Right hindlimb (tissue), 1 donor: ENCODE data around the gene KISS1.

Source experiments
- DNase-seq: peaks from one replicate; pipeline ENCODE4 v3.0.0-alpha.2; 2018

KISS1 gene

DNA sequence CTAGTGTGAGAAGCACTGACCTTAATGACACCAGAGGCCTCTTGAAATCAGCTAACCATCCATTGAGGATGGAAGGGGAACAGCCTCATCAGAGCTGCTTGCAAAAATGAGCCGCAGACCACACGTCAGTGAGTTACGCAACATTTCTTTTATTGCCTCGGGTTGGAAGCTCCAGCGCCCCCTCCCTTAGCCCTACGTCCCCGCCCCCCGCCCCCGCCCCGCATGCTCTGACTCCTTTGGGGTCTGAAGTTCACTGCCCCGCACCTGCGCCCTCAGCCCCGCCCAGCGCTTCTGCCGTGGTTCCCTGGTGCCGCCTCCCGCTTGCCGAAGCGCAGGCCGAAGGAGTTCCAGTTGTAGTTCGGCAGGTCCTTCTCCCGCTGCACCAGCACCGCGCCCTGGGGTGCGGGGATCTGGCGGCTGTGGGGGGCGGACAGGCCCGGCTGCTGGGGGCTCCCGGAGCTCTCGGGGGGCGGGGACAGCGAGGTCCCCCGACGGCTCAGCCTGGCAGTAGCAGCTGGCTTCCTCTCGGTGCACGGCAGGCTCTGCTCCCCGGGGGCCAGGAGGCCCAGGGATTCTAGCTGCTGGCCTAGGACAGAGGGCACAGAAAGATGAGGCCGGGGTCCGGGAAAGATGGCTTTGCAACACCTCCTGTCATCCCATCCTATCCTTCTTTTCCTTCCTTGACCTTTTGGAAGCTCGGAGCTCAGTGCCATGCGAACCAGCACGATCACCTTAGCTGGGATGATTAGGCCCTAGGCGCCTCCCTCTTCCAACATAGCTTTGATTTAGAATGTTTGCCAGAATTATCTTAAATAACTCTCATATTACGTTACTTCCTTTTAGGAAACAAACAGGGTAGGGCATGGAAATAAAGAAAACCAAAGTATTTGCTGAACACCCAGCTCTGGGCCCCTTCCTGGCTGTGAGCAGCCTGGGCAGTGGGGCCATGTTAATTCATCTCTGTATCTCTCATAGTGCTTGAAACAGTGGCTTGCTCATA lies 5.8 kb downstream of the KISS1 start:
- no peak for DNase-seq

DNA sequence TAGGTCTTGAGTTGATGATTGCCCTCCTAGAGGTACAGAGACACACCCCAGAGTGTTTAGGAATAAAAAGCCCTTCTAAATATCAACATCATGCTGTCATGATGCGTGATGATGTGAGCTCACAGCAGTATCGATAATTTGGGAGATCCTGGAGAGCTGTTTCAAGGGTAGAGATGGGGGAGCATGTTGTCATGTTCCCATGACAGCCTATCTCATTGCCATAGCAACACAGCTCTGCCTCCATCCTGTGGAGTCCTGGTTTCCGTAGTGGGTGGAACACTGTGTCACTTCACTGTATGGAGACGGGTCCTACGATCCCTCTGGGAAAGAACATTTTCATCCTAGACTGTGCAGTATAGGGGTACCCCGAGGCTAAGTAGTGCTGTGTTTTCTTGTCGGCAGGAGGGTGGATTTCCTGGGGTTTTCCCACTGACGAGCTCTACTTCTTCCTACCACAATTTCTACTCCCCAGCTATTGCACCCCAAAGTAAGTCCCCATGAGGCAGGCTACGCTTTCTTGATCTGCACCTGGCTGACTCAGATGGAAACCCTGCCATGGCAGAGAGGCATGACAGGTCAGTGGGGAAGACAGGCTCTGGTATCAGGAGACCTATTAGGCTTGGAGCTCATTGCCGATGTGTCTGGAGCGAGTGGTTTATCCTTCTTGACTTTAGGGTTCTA lies 7.2 kb downstream of the KISS1 start:
- no peak for DNase-seq

DNA sequence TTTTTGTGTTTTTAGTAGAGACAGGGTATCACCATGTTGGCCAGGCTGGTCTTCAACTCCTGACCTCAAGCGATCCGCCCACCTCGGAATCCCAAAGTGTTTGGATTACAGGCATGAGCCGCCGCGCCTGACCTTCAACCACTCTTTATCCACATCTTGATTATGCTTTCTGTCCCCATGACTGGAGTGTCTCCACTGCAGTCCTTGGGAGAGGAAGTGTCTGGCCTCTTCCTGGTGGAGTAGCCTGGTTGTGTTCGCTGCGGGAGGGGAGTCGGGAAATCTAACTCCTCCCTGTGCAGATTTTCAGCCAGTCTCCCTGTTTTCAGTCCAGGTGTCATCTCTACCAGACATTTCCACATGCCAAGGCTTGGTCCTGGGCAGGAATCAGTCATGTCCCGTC lies 9.7 kb downstream of the KISS1 start:
- DNase-seq = no peak

DNA sequence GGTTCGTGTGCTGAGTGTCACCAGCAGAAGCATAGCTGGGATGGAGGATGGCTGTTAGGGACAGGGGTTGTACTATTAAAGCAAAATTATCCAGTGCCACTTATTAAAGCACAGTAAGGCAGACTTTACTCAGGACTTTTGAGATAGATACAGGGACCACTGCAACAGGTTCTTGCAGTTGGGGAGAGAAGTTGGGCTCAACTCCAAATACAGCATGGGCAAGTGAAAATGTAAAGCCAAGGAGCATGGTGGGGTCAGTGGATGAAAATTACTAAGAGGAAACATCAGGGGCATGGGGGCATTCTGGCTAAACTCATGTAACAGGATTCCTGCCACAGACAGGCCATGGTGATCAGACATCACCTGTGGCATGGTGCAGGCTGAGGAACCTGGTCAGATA lies 15.2 kb downstream of the KISS1 start:
- DNase-seq = no peak

DNA sequence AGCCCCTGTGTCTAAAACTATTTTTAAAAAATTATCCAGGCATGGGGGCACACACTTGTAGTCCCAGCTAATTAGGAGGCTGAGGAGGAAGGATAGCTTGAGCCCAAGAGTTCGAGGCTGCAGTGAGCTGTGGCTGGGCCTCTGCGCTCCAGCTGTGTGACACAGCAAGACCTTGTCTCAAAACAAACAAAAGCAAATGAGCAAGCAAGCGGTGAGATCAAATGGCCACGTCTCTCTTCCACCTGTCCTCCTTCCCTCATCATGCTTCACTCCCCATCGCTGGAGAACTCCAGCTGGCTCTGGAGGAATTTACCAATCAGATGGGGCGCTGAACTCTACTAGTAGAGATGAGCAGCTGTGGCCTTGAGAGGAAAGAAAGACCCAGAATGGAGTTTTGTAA lies 16.2 kb downstream of the KISS1 start:
- no peak for DNase-seq

DNA sequence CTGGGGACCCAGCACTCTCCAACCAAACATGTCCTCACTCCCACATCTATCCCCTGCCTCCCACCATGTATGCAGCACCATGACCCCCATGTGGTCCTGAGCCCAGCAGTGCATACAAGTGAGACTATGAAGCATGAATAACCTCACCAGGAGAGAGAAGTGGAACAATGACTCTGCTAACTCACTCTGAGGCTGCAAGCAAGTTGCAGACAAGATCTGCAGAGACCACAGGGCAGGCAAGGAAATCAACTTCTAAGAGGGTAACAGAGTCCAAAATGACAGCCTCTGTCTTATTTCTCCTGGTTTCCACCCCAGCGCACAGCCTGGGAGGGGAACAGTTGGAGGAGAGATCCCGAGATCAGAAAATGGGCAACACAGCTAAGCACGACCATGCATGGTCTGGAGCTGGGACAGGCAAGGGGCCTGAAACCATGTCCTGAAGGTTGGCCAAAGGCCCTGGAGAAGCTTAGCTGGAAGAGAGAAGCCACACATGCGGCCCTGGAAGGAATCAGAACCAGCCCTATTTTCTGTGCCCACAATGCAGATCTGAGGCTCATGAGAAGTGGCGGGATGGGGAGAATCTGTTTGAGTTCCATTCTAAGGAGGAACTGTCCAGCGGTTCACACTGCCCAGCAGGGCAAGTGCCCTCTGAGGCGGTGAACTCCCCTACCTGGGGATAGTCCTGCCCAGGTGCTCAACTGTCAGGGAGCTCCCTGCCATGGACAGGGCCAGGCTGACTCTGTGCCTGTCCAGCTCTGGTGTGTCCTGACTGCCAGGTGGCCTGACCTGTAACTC lies 17.6 kb downstream of the KISS1 start:
- DNase-seq = no peak

DNA sequence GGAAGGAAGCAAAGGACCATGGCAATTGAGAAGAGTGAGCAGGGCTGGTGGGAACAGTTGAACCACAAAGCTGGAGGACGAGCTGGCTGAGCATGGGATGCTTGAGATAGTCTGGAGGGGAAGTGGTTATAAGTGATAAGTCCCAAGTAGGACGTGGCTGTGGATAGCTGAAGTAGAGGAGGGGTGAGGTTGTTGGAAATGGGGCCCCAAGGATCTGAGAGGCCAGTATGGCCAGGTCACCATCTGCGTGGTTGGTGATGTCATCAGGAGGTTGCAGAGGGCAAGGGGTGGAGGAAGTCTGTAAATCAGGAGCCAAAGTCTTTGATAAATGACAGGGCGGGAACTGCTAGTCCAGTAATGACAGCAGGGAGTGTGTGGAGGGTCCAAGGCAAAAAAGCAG lies 19.2 kb downstream of the KISS1 start:
- no peak for DNase-seq

DNA sequence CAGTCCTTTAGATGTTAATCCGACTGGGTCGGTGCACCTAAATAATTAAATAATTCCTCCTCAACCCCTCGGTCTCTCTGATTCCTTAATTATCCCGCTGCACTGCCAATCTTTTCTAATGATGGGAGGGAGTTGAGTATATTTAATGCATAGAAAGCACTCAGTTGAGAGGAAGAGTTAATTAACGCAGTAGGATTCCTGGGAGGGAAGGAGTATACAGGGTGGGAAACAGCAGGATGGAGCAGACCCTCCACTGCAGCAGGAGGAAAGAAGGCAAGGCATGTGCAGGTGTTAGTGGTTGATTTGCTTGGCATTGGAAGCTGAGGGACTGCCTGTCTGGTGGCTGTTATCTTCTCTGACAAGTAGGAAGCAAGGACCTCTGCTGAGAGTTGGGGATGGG lies 20.2 kb downstream of the KISS1 start:
- no peak for DNase-seq

DNA sequence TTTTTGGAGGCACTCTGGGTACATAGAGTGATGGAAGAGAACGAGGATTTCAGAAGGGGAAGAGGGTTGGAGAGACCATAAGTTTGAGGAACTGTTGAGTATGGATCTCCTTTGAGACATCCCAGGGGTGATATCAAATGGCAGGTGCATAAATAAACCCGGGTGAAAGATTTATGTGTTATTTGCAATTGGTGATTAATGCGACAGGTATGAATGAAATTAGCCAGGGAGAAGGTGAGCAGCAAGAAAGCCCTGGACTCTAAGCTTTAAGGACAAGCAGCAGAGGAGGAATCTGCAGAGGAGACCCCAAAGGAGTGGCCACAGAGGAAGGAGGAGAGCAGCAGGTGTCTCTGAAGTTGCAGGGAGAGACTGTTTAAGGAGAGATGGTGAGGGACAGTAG lies 21.3 kb downstream of the KISS1 start:
- DNase-seq = no peak

DNA sequence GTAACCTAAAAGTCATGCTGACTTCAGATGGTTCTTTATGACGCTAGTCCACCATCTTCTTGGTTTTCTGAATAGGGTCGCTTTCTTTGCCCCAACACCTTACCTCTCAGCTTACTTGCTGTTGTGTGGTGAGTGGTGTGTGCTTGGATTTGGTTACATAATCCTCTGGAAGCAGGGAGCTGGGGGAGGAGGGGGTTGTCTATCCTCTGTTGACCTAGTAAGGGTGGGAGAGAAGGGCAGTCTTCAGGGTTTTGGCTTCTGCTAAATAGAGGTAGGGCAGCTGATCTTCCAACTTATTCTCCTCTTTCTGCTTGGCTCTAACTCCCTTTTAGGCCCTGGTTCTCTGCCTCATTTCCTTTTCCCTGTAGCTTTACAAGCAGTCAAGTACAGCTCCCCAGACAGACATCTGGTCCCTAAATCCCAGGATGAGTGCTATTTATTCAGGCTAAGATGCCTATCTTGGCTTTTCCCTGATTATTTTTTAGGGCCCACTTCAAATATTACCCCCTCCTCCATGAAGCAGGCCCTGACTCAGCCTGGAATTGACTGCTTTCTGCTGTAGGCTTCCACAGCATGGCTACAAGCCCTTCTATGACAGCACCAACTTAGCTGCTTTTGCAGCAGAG lies 23.8 kb downstream of the KISS1 start:
- no peak for DNase-seq

DNA sequence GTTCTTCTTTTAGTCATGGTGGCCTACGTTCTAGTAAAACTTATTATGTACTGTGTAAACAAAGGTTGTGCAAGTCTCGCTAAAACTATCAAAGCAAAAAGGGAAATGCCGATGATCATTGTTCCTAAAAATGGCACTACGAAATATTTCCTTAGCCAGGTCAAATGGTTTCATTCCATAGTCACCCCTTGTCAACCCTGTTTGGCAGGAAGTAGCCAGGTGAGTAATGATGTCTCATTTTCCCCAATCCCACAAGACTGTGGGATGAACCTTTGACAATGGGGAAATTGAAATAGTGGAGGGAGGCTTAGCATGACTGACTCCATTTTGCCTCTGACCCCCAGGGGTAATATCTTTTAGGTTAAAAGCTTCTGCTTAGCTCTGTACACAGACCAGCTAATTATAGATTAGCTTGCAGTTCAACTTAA lies 24.5 kb downstream of the KISS1 start:
- DNase-seq = no peak

DNA sequence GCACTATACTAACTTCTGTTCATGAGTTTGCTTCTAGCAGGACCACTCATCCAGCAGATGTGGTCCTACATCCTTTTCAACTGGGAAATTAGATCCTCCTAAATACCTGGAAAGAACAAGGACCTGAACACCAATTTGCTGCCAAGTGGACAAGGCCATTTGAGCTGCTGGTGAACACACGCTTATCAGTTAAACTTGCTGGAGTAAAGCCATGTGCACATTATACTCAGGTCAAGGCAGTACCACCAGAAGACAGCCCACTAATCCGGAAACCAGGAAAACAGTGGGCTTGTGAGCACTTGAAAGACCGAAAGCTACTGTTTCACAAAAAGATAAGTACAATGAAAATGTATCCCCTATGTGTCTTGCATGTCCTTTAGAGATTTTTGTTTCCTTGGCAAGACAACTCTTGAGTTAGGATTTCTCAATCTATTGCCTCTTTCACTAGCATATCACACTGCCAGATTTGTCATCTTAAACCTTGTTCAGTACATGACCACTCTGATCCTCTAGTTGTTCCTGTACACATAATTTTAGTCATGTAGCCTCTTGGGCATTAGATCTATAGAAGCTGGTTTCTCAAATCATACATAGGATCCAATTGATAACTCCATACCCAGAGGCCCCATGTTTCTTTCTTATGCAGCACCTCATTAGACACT lies 25.7 kb downstream of the KISS1 start:
- DNase-seq = no peak

DNA sequence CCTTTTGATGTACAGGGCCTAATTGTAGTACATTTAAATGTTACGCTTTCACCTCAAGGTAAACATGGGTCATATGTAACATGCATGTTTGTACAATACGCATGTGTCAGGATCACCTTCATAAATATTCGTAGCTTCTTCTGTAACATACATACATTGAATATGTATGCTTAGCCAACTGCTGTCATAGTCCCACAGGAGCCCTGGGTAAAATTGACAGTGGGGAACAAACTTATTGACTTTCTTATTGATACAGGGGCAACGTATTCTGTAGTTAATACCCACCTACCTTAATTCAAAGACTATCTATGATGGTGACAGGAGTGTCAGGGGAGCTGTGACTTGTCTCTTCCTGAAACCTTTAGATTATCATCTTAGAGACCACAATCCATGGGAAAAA lies 26.4 kb downstream of the KISS1 start:
- DNase-seq = no peak

DNA sequence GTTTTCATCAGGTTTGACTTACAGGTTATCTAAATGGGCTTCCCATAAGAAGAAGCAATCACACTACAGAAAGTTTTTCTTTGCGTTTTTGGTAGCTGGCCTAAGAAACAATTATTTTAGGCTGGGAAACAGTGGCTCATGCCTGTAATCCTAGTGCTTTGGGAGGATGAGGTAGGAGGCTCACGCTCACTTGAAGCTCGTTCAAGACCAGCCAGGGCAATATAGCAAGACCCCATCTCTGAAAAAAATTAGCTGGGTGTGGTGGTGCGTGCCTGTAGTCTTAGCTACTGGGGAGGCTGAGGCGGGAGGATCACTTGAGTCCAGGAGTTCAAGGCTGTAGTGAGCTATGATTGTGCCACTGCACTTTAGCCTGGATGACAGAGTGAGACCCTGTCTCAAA lies 28.6 kb downstream of the KISS1 start:
- no peak for DNase-seq

DNA sequence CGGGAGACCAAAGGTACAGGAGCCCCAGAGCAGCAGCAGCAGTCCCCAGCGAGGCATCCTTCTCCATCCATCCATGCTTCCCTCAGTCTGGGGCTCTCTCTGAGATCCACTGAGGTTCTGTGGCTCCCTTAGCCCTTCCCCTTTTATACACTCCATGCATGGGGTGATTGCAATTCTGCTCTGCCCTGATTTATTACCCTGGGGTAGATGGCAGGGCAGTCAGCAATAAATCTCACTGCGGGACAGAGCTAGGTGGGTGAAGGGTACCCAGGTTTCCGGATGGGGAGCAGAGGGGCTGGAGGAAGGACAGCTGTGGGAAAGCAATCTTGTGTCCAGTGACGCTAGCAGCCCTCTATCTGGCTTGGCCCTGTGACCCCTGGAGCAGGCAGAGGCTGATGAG lies 30.1 kb downstream of the KISS1 start, which contains the start of gene REN:
REN (minus strand) TSS at position 119 of the 400 bp plus-strand sequence; CDS start at position 75, 44 bp downstream.
- no peak for DNase-seq

DNA sequence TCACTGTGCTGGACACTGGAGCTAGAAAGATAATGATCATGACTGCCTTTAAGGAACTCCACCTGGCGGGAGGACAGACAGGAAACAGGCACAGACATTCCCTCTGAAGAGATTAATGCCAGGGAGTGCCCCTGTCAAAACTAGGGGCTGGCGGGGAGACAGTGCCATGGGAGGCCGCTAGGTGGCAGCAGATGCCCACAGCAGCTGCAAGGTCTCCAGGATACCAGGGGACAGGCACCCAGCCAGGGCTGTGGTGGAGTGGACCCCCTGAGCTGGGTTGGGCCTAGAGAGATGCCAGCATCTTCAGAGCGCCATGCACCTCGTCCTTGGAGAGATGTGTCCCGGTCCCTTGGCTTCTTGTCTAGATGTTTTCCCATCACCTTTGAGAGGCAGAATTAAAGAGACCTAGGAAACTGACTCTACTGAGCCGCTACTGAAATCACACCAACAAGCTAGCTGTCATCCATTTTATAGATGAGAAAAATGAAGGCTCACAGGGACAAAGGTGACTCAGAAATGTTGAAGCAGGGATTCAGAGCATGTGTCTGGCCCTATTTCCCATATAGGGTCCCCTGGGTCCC lies 33.7 kb downstream of the KISS1 start:
- DNase-seq = peak; percentile 83

DNA sequence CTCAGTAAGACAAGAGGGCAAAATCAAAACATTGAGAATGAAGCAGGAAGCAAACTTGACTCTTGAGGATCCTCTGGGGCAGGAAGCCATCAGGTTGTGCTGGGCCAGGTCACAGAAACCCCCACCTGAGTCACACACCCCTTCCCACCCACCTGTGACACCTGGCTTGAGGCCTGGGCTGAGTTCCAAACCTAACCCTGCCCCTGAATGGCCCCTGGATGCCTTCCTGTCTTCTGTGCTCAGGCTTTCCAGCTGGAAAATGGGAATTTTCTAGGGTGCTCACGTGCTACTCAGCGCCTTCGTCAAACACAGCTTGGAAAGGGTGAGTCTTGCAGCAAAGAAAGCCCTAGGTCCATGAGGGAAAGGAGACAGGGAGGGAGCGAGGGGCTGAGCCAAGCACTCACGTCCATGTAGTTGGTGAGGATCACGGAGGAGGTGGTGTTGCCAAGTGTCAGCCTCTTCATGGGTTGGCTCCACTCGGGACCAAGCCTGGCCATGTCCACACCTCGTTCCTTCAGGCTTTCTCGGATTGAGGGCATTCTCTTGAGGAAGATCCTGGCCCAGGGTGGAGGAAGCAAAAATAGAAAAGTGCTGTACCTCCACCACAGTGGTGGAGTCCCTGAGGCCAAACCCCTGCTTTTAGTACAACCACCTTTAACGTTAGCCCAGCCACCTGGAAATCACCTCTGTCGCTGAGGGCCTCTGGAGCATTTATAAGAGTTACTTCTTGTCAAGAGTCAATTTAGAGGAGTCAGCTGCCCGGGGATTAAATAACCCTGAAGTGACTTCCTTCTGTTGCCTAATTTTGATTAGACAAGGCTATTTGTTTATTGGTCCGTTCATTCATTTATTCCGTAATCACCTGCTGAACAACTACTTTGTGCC lies 34.4 kb downstream of the KISS1 start:
- no peak for DNase-seq

DNA sequence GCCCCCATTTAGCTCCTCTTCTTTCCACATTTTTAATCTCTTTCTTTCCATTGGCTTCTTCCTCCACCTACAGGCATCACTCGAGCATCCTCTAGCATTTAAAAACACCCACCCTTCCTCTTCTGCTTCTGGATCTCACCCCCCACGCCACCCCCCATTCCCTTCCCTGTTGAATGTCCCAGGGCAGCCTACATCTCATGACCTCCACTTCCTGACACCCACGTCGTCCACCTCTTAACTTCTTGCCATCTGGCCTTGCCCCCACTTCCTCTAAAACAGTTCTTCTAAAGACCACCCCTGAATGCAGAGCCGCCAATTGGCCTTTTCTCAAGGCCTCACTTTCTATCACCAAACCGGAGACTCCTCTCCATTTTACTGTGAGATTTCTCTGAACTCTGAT lies 38.3 kb downstream of the KISS1 start:
- no peak for DNase-seq

DNA sequence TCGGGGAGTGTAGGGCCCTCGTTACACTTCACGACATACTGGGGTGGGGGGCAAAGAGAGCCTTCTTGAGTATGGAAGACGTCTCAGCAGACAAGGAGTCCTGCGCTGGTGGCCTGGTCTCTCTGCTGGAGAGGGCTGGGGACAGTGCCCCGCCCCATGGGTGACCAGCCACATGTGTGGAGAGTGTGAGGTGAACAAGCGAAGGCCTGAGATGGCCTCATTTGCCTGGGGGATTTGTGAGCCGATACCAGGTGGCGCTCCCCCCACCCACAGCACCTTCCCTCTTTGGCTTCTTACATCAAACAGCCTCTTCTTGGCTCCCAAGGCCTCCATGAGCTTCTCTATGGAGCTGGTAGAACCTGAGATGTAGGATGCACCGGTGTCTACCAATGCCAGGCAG lies 40.4 kb downstream of the KISS1 start:
- DNase-seq = no peak

DNA sequence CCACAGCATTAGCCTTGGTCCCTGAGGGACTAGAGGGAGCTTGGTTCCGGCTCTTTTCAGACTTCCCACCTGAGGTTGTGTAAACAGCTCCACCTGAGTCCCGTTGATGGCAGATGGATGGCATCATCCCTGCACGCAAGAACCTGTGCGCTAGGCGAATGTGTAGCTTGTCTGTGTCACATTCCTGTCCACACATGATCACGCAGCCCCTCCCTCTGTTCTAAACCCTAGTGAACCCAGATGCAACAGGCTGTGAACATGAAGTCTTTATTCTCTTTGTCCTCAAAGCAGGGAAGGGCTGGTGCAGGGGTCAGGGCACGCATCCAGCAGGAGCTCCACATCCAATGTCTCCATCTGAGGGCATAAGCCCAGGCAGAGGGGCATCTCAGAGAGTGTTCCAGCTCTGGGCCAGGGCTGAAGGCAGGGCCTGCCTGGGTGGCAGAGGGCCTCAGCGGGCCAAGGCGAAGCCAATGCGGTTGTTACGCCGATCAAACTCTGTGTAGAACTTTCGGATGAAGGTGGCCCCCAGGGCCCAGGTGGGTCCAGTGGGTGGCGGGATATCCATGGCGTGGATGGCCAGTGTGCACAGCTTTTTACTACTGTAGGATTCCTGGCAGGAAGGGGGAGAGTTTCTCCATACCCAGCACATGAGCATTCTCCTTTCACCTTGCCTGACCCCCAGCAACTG lies 41.6 kb downstream of the KISS1 start:
- DNase-seq = no peak
